HEK293T (cell line): ENCODE measurements around the gene DGLUCY.
"Not testable (repeated sequence)": the region's sequence is repeated elsewhere in the genome, so short reads cannot be mapped to it uniquely, and the experiment has no call there.

Source experiments
- CTCF ChIA-PET: fragments of 350-600 bp; formaldehyde crosslinking; extraction: SDS; loops from one replicate; lab custom pipeline; 2021; ENCODE audit warnings: antibody characterized with exemption, inconsistent platforms; lab: Yijun Ruan, JAX
- POLR2A ChIA-PET: fragments of 350-600 bp; formaldehyde crosslinking; extraction: SDS; loops from one replicate; lab custom pipeline; 2020; ENCODE audit warnings: antibody characterized with exemption, inconsistent platforms; lab: Yijun Ruan, JAX
- DNase-seq: peaks from one replicate; pipeline ENCODE4 v3.0.0; 2012; ENCODE audit warnings: mixed read lengths; ENCODE audit errors: extremely low spot score
- ARNT ChIP-seq: fragments of 450-650 bp; IDR thresholded peaks from 2 replicates; pipeline ENCODE4 v1.6.1; 2017; ENCODE audit warnings: mild to moderate bottlenecking
- BHLHE40 ChIP-seq: fragments of 450-650 bp; IDR thresholded peaks from 2 replicates; pipeline ENCODE4 v1.6.1; 2016; ENCODE audit warnings: mild to moderate bottlenecking, moderate library complexity, borderline replicate concordance
- CTBP1 ChIP-seq: fragments of 450-650 bp; IDR thresholded peaks from 2 replicates; pipeline ENCODE4 v1.6.1; 2016; ENCODE audit warnings: borderline replicate concordance
- ELF4 ChIP-seq: fragments of 450-650 bp; IDR thresholded peaks from 2 replicates; pipeline ENCODE4 v1.6.1; 2017; ENCODE audit warnings: antibody characterized with exemption
- FOXA1 ChIP-seq: fragments of 450-650 bp; IDR thresholded peaks from 2 replicates; pipeline ENCODE4 v1.6.1; 2016; ENCODE audit warnings: mild to moderate bottlenecking
- FOXK2 ChIP-seq: fragments of 450-650 bp; IDR thresholded peaks from 2 replicates; pipeline ENCODE4 v1.6.1; 2016; ENCODE audit warnings: mild to moderate bottlenecking
- FOXM1 ChIP-seq: fragments of 450-650 bp; IDR thresholded peaks from 2 replicates; pipeline ENCODE4 v1.6.1; 2017; ENCODE audit warnings: mild to moderate bottlenecking, borderline replicate concordance
- HDGF ChIP-seq: fragments of 450-650 bp; IDR thresholded peaks from 2 replicates; pipeline ENCODE4 v1.6.1; 2017; ENCODE audit warnings: antibody characterized with exemption, borderline replicate concordance
- L3MBTL2 ChIP-seq: fragments of 450-650 bp; conservative IDR thresholded peaks from 2 replicates; pipeline ENCODE4 v1.6.1; 2016; ENCODE audit warnings: mild to moderate bottlenecking
- LEF1 ChIP-seq: fragments of 450-650 bp; IDR thresholded peaks from 2 replicates; pipeline ENCODE4 v1.6.1; 2017; ENCODE audit warnings: mild to moderate bottlenecking, borderline replicate concordance
- NFRKB ChIP-seq: fragments of 450-650 bp; IDR thresholded peaks from 2 replicates; pipeline ENCODE4 v1.6.1; 2016; ENCODE audit warnings: mild to moderate bottlenecking, moderate library complexity
- PKNOX1 ChIP-seq: fragments of 450-650 bp; IDR thresholded peaks from 2 replicates; pipeline ENCODE4 v1.6.1; 2016
- SP1 ChIP-seq: fragments of 450-650 bp; IDR thresholded peaks from 2 replicates; pipeline ENCODE4 v1.6.1; 2017
- SUZ12 ChIP-seq: fragments of 450-650 bp; IDR thresholded peaks from 2 replicates; pipeline ENCODE4 v1.6.1; 2016; ENCODE audit warnings: mild to moderate bottlenecking
- TARDBP ChIP-seq: fragments of 450-650 bp; IDR thresholded peaks from 2 replicates; pipeline ENCODE4 v1.6.1; 2016
- ZNF384 ChIP-seq: fragments of 450-650 bp; IDR thresholded peaks from 2 replicates; pipeline ENCODE4 v1.6.1; 2016

Gene DGLUCY

GRCh38 chr14:91116913-91117588 is 3.2 kb downstream of the DGLUCY start:
- no peak for DNase-seq
- POLR2A ChIA-PET, result no interaction called here
- TF ChIP-seq SUZ12 (no peak), FOXA1 (no peak), ZNF384 (no peak), LEF1 (no peak), CTBP1 (no peak), L3MBTL2 (no peak), PKNOX1 (no peak), NFRKB (no peak), ELF4 (no peak), BHLHE40 (no peak)
- CTCF ChIA-PET, result no interaction called here

- no peak for DNase-seq
- ChIA-PET POLR2A (no interaction called here), CTCF (no interaction called here)
- TF ChIP-seq FOXA1 (no peak), FOXM1 (no peak), LEF1 (no peak), L3MBTL2 (no peak), ELF4 (no peak), ZNF384 (no peak), NFRKB (no peak), PKNOX1 (no peak), CTBP1 (no peak), FOXK2 (no peak), ARNT (no peak), HDGF (no peak), SP1 (no peak), SUZ12 (no peak), TARDBP (no peak), BHLHE40 (no peak)
These were observed 4.1 kb downstream of the DGLUCY start for GRCh38 chr14:91117960-91118359.

GRCh38 chr14:91118511-91119068 is 4.7 kb downstream of the DGLUCY start:
- DNase-seq, result no peak
- POLR2A ChIA-PET, result no interaction called here

GRCh38 chr14:91119556-91120311 is 5.9 kb downstream of the DGLUCY start:
- TF ChIP-seq HDGF, result no peak
- TF ChIP-seq FOXM1, result no peak
- no peak for TF ChIP-seq NFRKB
- TF ChIP-seq LEF1, result no peak
- CTCF ChIA-PET, result interaction anchor here (0.7 kb wide), 1 partner anchor 22 kb away, joined by 6 read pairs; no protein-coding TSS in a partner anchor
- no peak for DNase-seq
- POLR2A ChIA-PET, result no interaction called here

More at GRCh38 chr14:91118511-91119068, 4.7 kb downstream of the DGLUCY start:
- TF ChIP-seq CTBP1, result no peak
- TF ChIP-seq FOXM1, result no peak
- no peak for TF ChIP-seq TARDBP
- TF ChIP-seq PKNOX1, result no peak
- no peak for TF ChIP-seq FOXK2
- no peak for TF ChIP-seq FOXA1
- TF ChIP-seq NFRKB, result no peak
- TF ChIP-seq ELF4, result no peak
- TF ChIP-seq L3MBTL2, result no peak
- TF ChIP-seq SP1, result no peak
- no peak for TF ChIP-seq SUZ12
- CTCF ChIA-PET, result no interaction called here

GRCh38 chr14:91123201-91123600 is 9.3 kb downstream of the DGLUCY start:
- CTCF ChIA-PET, result no interaction called here
- no peak for TF ChIP-seq HDGF
- TF ChIP-seq NFRKB, result no peak
- TF ChIP-seq ELF4, result no peak
- no peak for TF ChIP-seq LEF1
- TF ChIP-seq ARNT, result no peak
- no peak for TF ChIP-seq L3MBTL2
- no peak for TF ChIP-seq FOXM1
- no peak for TF ChIP-seq TARDBP
- TF ChIP-seq CTBP1, result no peak
- no peak for TF ChIP-seq FOXK2
- TF ChIP-seq PKNOX1, result no peak
- TF ChIP-seq FOXA1, result no peak
- POLR2A ChIA-PET, result no interaction called here
- DNase-seq, result no peak

GRCh38 chr14:91124406-91125270 is 10.8 kb downstream of the DGLUCY start:
- CTCF ChIA-PET, DNase-seq, POLR2A ChIA-PET: not testable (repeated sequence)
